GM12873 (cell line): ENCODE results near the gene DLG2.

Experiments
- TF ChIP-seq, protein P1 (sequence below): IDR thresholded peaks from 2 replicates; pipeline ENCODE4 v1.5.1; 2012; ENCODE audit warnings: low read depth, mild to moderate bottlenecking, moderate library complexity, low read length, control low read depth; ENCODE audit not compliant: insufficient read depth; ENCODE audit errors: missing control alignments

DLG2 gene

GRCh38 chr11:85626496-85626895, 648 bp downstream of the DLG2 start:
- TF ChIP-seq, protein P1, sequence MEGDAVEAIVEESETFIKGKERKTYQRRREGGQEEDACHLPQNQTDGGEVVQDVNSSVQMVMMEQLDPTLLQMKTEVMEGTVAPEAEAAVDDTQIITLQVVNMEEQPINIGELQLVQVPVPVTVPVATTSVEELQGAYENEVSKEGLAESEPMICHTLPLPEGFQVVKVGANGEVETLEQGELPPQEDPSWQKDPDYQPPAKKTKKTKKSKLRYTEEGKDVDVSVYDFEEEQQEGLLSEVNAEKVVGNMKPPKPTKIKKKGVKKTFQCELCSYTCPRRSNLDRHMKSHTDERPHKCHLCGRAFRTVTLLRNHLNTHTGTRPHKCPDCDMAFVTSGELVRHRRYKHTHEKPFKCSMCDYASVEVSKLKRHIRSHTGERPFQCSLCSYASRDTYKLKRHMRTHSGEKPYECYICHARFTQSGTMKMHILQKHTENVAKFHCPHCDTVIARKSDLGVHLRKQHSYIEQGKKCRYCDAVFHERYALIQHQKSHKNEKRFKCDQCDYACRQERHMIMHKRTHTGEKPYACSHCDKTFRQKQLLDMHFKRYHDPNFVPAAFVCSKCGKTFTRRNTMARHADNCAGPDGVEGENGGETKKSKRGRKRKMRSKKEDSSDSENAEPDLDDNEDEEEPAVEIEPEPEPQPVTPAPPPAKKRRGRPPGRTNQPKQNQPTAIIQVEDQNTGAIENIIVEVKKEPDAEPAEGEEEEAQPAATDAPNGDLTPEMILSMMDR = no peak

DNA sequence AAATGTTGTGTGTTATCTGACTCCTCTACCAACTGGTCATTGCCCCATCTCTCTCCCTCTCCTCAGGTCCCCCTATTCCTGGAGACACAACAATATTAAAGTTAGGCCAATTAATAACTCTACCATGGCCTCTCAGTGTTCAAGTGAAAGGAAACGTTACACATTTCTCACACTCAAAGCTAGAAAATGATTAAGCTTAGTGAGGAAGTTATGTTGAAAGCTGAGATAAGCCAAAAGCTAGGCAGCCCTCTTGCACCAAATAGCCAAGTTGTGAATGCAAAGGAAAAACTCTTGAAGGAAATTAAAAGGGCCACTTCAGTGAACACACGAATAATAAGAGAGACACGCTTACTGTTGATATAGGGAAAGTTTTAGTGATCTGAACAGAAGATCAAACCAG, 6.9 kb downstream of the DLG2 start:
- TF ChIP-seq, protein P1 = no peak

DNA sequence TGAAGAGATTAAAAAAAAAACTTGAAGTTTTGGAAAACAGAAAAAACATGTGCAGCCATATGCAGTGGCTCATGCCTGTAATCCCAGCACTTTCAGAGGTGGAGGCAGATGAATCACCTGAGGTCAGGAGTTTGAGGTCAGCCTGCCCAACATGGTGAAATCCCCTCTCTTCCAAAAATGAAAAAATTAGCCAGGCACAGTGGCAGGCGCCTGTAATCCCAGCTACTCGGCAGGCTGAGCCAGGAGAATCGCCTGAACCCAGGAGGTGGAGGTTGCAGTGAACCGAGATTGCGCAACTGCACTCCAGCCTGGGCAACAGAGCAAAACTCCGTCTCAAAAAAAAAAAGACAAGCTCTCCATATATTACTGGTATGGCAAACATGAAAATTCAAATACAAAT, 7.6 kb downstream of the DLG2 start:
- TF ChIP-seq, protein P1 = no peak

DNA sequence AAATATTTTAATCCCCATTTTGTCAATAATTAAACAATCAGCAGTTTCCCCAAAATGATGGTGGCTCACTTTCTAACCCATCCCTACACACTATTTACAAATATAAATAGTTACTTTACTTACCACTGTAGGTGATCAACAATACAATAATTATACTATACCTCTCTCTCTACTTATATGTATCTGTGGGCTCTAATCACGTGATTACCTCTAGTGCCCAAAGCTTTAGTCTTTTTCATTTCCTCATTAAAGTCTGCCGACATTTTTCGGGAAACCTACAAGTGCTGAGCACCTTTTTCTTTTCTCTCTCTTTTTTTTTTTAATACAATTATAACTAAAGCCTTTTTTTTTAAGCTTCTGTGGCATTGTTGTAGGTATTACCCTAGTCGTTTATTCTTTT, 23.9 kb downstream of the DLG2 start:
- TF ChIP-seq, protein P1 = no peak

DNA sequence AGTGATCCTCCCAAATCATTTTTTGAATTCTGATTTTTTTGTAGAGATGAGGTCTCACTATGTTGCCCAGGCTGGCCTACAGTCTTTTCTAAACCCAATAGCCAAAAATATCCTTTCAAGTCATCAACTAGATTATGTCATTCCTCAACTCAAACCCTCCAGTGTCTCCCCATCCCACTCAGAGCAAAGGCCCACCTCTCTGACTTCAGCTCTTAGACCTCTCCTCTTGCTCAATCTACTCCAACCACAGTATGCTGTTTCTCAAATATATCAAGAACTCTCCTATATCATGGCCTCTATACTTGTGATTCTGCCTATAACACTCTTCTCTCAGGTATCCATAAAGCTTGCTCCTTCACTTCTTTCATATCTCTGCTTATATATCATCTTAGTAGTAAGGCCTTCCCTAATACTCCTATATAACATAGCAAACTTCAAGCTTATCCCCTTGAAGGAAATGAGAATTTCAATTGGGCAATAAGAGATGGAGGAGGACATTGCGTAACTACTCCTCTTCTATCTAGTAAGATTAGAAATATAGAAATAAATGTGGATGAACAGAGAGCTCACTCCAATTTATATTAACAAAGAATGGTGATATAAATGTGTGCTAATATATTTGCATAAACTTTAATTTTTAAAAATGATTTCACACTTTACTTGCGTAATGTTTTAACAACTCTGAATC, 24.5 kb downstream of the DLG2 start:
- TF ChIP-seq, protein P1 = no peak

DNA sequence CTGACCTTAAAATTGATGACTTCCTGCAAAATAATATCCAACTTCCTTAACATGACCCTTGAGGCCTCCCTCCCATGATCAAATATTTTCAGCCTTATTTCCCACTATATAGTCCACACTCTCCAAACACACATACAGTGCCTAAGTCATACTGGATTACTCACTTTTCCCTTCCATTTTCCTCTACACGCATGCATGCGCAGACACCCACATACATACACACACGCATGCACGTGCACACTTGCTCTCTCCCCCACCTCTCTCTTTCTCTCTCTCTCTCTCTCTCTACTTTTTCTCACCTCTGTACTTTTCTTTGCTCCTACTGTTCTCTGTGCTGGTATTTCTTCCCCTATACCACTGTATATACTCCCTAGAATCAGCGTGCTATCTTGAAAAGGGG, 28.1 kb downstream of the DLG2 start:
- TF ChIP-seq, protein P1 = no peak

DNA sequence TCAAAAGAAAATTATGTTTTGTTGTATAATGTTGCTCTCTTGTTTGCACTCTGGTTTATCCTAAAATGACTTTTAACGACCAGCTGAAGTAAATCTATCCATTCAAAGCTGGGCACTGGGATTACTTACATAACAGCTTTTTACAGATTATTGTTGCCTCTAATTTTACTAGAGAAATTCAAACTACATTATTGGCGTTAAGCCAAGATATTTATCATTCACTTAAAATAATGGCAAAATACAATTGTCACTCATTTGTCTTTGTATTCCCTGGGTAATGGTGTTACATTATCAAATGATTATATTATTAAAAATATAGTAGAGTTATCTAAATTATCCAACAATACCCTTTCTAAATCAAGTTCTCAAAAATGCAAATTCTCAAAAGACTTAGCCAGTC, 30.3 kb downstream of the DLG2 start:
- TF ChIP-seq, protein P1 = no peak
